Mesothelial cell of epicardium (in vitro differentiated cells): ENCODE measurements around the gene PPM1D. TPM values are rescaled to one million over a fixed set of nuclear protein-coding genes. Genes with fewer than 3 reads are reported as not detected.

ENCODE experiments used
- DNase-seq, 2 experiments: peaks; one replicate each; pipeline ENCODE4 v3.0.0; 2021; ENCODE audit warnings: low spot score in 2 of 2; ENCODE audit not compliant: unreplicated experiment in 2 of 2
- H3K27ac Mint-ChIP-seq: 2 replicates; pipeline ENCODE4 v1.8.0; 2021; ENCODE audit warnings: mixed read lengths
- H3K27me3 Mint-ChIP-seq: 2 replicates; pipeline ENCODE4 v1.8.0; 2021; ENCODE audit warnings: low read depth, mixed read lengths
- H3K36me3 Mint-ChIP-seq: 2 replicates; pipeline ENCODE4 v1.8.0; 2021; ENCODE audit warnings: mixed read lengths
- H3K4me1 Mint-ChIP-seq: 2 replicates; pipeline ENCODE4 v1.8.0; 2021; ENCODE audit warnings: mixed read lengths
- H3K4me3 Mint-ChIP-seq: 2 replicates; pipeline ENCODE4 v1.8.0; 2021; ENCODE audit warnings: mild to moderate bottlenecking, moderate library complexity, mixed read lengths
- H3K9me3 Mint-ChIP-seq: 2 replicates; pipeline ENCODE4 v1.8.0; 2021; ENCODE audit warnings: mixed read lengths
- CTCF ChIP-seq: fragments of 200-600 bp; sonication (generic); IDR thresholded peaks from one replicate; pipeline ENCODE4 v1.5.0; 2021; ENCODE audit warnings: antibody characterized with exemption; ENCODE audit not compliant: unreplicated experiment
- total RNA-seq: library from RNA; stranded (reverse); gene quantifications from 3 replicates; pipeline ENCODE4 v1.2.1, GENCODE V29; 2021

The PPM1D gene
- total RNA-seq, 1 donor from 2014 or later, result 26.7 TPM

- H3K4me3 Mint-ChIP-seq, result no peak overlapping the region
- no peaks in the 10 kb centered on the region for H3K27me3 Mint-ChIP-seq
- no peak for DNase-seq
- H3K4me1 Mint-ChIP-seq, result peaks cover 8% of the 10 kb centered on the region
- peaks cover 3% of the 10 kb centered on the region for H3K36me3 Mint-ChIP-seq
- no peaks in the 10 kb centered on the region for H3K9me3 Mint-ChIP-seq
- TF ChIP-seq CTCF, result no peak
- peak overlapping the region; percentile 78 for H3K27ac Mint-ChIP-seq
These were observed 19.0 kb downstream of the PPM1D start for GRCh38 chr17:60618854-60619526.

- Mint-ChIP-seq H3K9me3 (no peaks in the 10 kb centered on the region), H3K36me3 (peaks cover 3% of the 10 kb centered on the region), H3K27ac (no peak overlapping the region), H3K4me3 (no peak overlapping the region), H3K27me3 (no peaks in the 10 kb centered on the region), H3K4me1 (peaks cover 8% of the 10 kb centered on the region)
- TF ChIP-seq CTCF, result no peak
- no peak for DNase-seq
These were observed 23.0 kb downstream of the PPM1D start for GRCh38 chr17:60622961-60623360.

GRCh38 chr17:60623415-60623814 is 23.4 kb downstream of the PPM1D start:
- peak overlapping the region; percentile 39 for H3K27ac Mint-ChIP-seq

GRCh38 chr17:60627124-60627523 is 27.1 kb downstream of the PPM1D start:
- no peaks in the 10 kb centered on the region for H3K27me3 Mint-ChIP-seq
- no peak for DNase-seq
- no peaks in the 10 kb centered on the region for H3K4me1 Mint-ChIP-seq
- peaks cover 12% of the 10 kb centered on the region for H3K36me3 Mint-ChIP-seq
- no peak overlapping the region for H3K27ac Mint-ChIP-seq
- no peak overlapping the region for H3K4me3 Mint-ChIP-seq
- no peak for TF ChIP-seq CTCF
- no peaks in the 10 kb centered on the region for H3K9me3 Mint-ChIP-seq

More at GRCh38 chr17:60623415-60623814, 23.4 kb downstream of the PPM1D start:
- Mint-ChIP-seq H3K27me3 (no peaks in the 10 kb centered on the region), H3K36me3 (peaks cover 5% of the 10 kb centered on the region), H3K9me3 (no peaks in the 10 kb centered on the region), H3K4me3 (no peak overlapping the region), H3K4me1 (peaks cover 8% of the 10 kb centered on the region)
- no peak for TF ChIP-seq CTCF
- no peak for DNase-seq

- no peak for DNase-seq
- peaks cover 11% of the 10 kb centered on the region for H3K36me3 Mint-ChIP-seq
- H3K9me3 Mint-ChIP-seq, result no peaks in the 10 kb centered on the region
- TF ChIP-seq CTCF, result no peak
- peak overlapping the region; percentile 71 for H3K27ac Mint-ChIP-seq
- no peaks in the 10 kb centered on the region for H3K4me1 Mint-ChIP-seq
- no peak overlapping the region for H3K4me3 Mint-ChIP-seq
- no peaks in the 10 kb centered on the region for H3K27me3 Mint-ChIP-seq
These were observed 28.4 kb downstream of the PPM1D start for GRCh38 chr17:60628252-60628889.
